Mesenchymal stem cell (in vitro differentiated cells and primary cell): Measurements from ENCODE around the gene KRTAP13-4.

ENCODE experiments used
- DNase-seq: peaks from one replicate; pipeline ENCODE4 v3.0.0-alpha.2; 2013
- H2AFZ ChIP-seq: one replicate; pipeline ENCODE4 v1.6.1; 2013; ENCODE audit warnings: low read depth, mild to moderate bottlenecking, control low read depth, inconsistent platforms, low read length, moderate library complexity
- H2AK5ac ChIP-seq: 2 replicates; pipeline ENCODE4 v1.6.1; 2013; ENCODE audit warnings: low read length, moderate library complexity, mild to moderate bottlenecking, inconsistent platforms; ENCODE audit not compliant: severe bottlenecking
- H2BK120ac ChIP-seq: one replicate; pipeline ENCODE4 v1.6.1; 2013; ENCODE audit warnings: low read depth, mild to moderate bottlenecking, inconsistent platforms, low read length, moderate library complexity
- H2BK12ac ChIP-seq, 2 experiments: one replicate each; pipeline ENCODE4 v1.6.1; 2013; ENCODE audit warnings: inconsistent platforms in 2 of 2, low read length in 2 of 2, mild to moderate bottlenecking in 2 of 2, moderate library complexity in 2 of 2, control low read depth in 1 of 2
- H2BK15ac ChIP-seq: one replicate; pipeline ENCODE4 v1.6.1; 2013; ENCODE audit warnings: mild to moderate bottlenecking, low read depth, inconsistent platforms; ENCODE audit not compliant: poor library complexity, severe bottlenecking
- H2BK5ac ChIP-seq: 2 replicates; pipeline ENCODE4 v1.6.1; 2013; ENCODE audit warnings: low read depth, mild to moderate bottlenecking, low read length, control low read depth, inconsistent platforms; ENCODE audit not compliant: poor library complexity, severe bottlenecking
- H3K14ac ChIP-seq, 2 experiments: one replicate each; pipeline ENCODE4 v1.6.1; 2013; ENCODE audit warnings: inconsistent platforms in 2 of 2, low read length in 2 of 2, control low read depth in 1 of 2, mild to moderate bottlenecking in 1 of 2, moderate library complexity in 1 of 2
- H3K18ac ChIP-seq, 2 experiments: one replicate each; pipeline ENCODE4 v1.6.1; 2013; ENCODE audit warnings: inconsistent platforms in 2 of 2, low read length in 2 of 2, control low read depth in 1 of 2, low read depth in 1 of 2, mild to moderate bottlenecking in 1 of 2
- H3K23ac ChIP-seq, 2 experiments: one replicate each; pipeline ENCODE4 v1.6.1; 2013; ENCODE audit warnings: inconsistent platforms in 2 of 2, low read length in 2 of 2, mild to moderate bottlenecking in 2 of 2, moderate library complexity in 2 of 2, control low read depth in 1 of 2
- H3K27ac ChIP-seq: 2 replicates; pipeline ENCODE4 v1.5.1; 2013; ENCODE audit warnings: mild to moderate bottlenecking, moderate library complexity, low read length, control low read depth, inconsistent platforms; ENCODE audit not compliant: poor library complexity, severe bottlenecking
- H3K27me3 ChIP-seq, 2 experiments: 2 replicates each; pipeline versions ENCODE4 v1.6.1 to v1.7.0; 2013; ENCODE audit warnings: low read length in 2 of 2, mild to moderate bottlenecking in 2 of 2, moderate library complexity in 2 of 2, control low read depth in 1 of 2, inconsistent platforms in 1 of 2; ENCODE audit not compliant: control insufficient read depth in 1 of 2, insufficient read depth in 1 of 2
- H3K36me3 ChIP-seq, 2 experiments: 2 replicates each; pipeline versions ENCODE4 v1.6.1 to v1.7.0; 2013; ENCODE audit warnings: low read length in 2 of 2, control low read depth in 1 of 2, inconsistent platforms in 1 of 2, low read depth in 1 of 2, mild to moderate bottlenecking in 1 of 2; ENCODE audit not compliant: insufficient read depth in 2 of 2, control insufficient read depth in 1 of 2
- H3K4ac ChIP-seq, 2 experiments: one replicate each; pipeline ENCODE4 v1.6.1; 2013; ENCODE audit warnings: inconsistent platforms in 2 of 2, low read length in 2 of 2, mild to moderate bottlenecking in 2 of 2, moderate library complexity in 2 of 2, control low read depth in 1 of 2, low read depth in 1 of 2
- H3K4me1 ChIP-seq: 2 replicates; pipeline ENCODE4 v1.6.1; 2013; ENCODE audit warnings: low read depth, low read length, control low read depth; ENCODE audit not compliant: control insufficient read depth, insufficient read depth
- H3K4me2 ChIP-seq: 2 replicates; pipeline ENCODE4 v1.6.1; 2013; ENCODE audit warnings: low read length, mild to moderate bottlenecking, inconsistent platforms; ENCODE audit not compliant: poor library complexity, severe bottlenecking
- H3K4me3 ChIP-seq, 2 experiments: 2 replicates each; pipeline versions ENCODE4 v1.5.1 to v1.7.0; 2013; ENCODE audit warnings: low read length in 2 of 2, mild to moderate bottlenecking in 2 of 2, control low read depth in 1 of 2, low read depth in 1 of 2; ENCODE audit not compliant: insufficient read depth in 1 of 2
- H3K79me1 ChIP-seq: replicated peaks from 2 replicates; pipeline ENCODE4 v1.6.1; 2013; ENCODE audit warnings: mild to moderate bottlenecking, control low read depth, low read length, inconsistent platforms; ENCODE audit not compliant: poor library complexity, severe bottlenecking
- H3K9ac ChIP-seq: 2 replicates; pipeline ENCODE4 v1.7.0; 2013; ENCODE audit warnings: mild to moderate bottlenecking, low read length, moderate library complexity
- H3K9me3 ChIP-seq: 2 replicates; pipeline ENCODE4 v1.7.0; 2013; ENCODE audit warnings: mild to moderate bottlenecking, low read length; ENCODE audit not compliant: control insufficient read depth
- H4K8ac ChIP-seq: one replicate; pipeline ENCODE4 v1.6.1; 2013; ENCODE audit warnings: inconsistent platforms, mild to moderate bottlenecking, low read length, moderate library complexity
- H4K91ac ChIP-seq: one replicate; pipeline ENCODE4 v1.6.1; 2013; ENCODE audit warnings: mild to moderate bottlenecking, low read length, inconsistent platforms
- whole genome bisulfite sequencing: methylation state at CpG from one replicate; pipeline ENCODE4 v1.1.7; 2013; ENCODE audit warnings: mixed read lengths; 5-methylcytosine and 5-hydroxymethylcytosine counted together

Gene KRTAP13-4

DNA sequence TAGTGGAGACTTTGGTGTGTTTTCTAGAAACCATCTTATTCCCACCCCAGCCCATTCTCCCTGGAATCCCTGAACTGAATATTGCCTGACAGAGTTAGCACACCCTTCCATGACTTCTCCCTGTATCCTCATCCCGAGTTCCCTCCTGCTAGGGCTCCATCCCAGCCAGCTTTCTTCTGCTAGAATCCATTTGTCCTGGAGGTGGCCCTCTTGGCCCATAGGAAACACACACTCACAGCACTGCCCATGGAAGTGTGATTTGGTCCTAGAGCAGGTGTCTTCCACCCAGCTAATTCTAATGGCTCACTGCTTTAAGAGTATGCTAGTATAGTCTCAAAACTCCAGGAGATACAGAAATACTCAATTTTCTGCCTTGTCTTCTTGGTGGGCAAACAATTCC lies 14.2 kb downstream of the KRTAP13-4 start:
- H3K9ac ChIP-seq, result no peak overlapping the region
- H4K8ac ChIP-seq, result no peak overlapping the region
- DNase-seq, result no peak
- no peak overlapping the region for H2AK5ac ChIP-seq
- no peak overlapping the region for H3K4me2 ChIP-seq
- H3K79me1 ChIP-seq, result no peaks in the 10 kb centered on the region
- H2BK12ac ChIP-seq, result no peak overlapping the region
- H2BK120ac ChIP-seq, result no peak overlapping the region
- H3K14ac ChIP-seq, result no peak overlapping the region
- H4K91ac ChIP-seq, result no peak overlapping the region
- no peaks in the 10 kb centered on the region for H3K9me3 ChIP-seq
- no peak overlapping the region for H3K4me3 ChIP-seq
- no peak overlapping the region for H3K4ac ChIP-seq
- no peak overlapping the region for H3K23ac ChIP-seq
- no peaks in the 10 kb centered on the region for H3K4me1 ChIP-seq
- no peak overlapping the region for H2BK5ac ChIP-seq
- H2AFZ ChIP-seq, result no peak overlapping the region
- no peak overlapping the region for H2BK15ac ChIP-seq
- 0% methylated on average over 1 of the region's 1 CpG for WGBS
- no peak overlapping the region for H3K27ac ChIP-seq
- H3K27me3 ChIP-seq, result no peaks in the 10 kb centered on the region
- H3K36me3 ChIP-seq, result no peaks in the 10 kb centered on the region
- no peak overlapping the region for H3K18ac ChIP-seq

DNA sequence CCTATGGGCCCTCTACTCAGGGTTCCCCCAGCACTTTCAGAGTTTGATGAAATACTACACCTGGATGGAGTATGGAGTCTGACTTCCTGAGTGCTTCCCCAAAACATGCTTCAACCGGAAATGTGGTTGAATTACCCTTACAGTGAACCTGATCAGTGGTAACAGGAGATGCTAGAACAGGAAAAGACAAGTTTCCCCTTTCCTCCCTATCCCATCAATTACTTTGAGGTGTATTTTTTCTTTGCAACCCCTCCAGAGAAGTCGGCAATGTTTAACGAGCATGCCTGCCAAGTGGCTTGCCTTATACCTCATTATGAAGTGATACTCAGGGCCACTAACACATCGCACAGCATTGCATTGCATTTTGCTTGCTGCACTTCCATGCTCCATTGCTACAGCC lies 17.0 kb downstream of the KRTAP13-4 start:
- H3K4me3 ChIP-seq, result no peak overlapping the region
- no peak overlapping the region for H2AK5ac ChIP-seq
- H3K18ac ChIP-seq, result no peak overlapping the region
- H2BK12ac ChIP-seq, result no peak overlapping the region
- H3K9me3 ChIP-seq, result no peaks in the 10 kb centered on the region
- H3K27me3 ChIP-seq, result no peaks in the 10 kb centered on the region
- no peak overlapping the region for H4K91ac ChIP-seq
- H2AFZ ChIP-seq, result no peak overlapping the region
- no peaks in the 10 kb centered on the region for H3K36me3 ChIP-seq
- no peaks in the 10 kb centered on the region for H3K4me1 ChIP-seq
- no peak for DNase-seq
- H3K79me1 ChIP-seq, result no peaks in the 10 kb centered on the region
- no peak overlapping the region for H3K23ac ChIP-seq
- H3K4me2 ChIP-seq, result no peak overlapping the region
- H3K27ac ChIP-seq, result no peak overlapping the region
- H4K8ac ChIP-seq, result no peak overlapping the region
- H3K4ac ChIP-seq, result no peak overlapping the region
- H3K9ac ChIP-seq, result no peak overlapping the region
- H2BK5ac ChIP-seq, result no peak overlapping the region
- WGBS, result 53% methylated on average over 4 of the region's 4 CpGs
- no peak overlapping the region for H3K14ac ChIP-seq
- no peak overlapping the region for H2BK15ac ChIP-seq
- no peak overlapping the region for H2BK120ac ChIP-seq

DNA sequence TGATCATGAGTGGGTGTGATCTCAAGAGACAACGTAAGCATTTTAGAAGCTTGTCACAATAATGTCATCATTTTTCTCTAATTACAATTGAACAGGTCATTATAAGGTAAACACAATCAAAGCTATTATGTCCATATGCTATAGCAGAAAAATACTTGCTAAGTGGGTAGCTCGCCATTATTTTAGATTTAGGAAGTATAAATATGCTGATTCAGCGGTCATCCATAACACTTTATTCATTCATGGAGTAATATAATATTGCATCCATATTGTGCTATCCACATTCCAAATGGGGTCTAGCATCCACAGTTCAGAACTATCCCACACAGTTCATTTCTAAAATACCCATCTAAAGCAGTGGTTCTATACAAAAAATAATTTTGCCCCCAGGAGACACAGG lies 18.5 kb downstream of the KRTAP13-4 start:
- Histone ChIP-seq H3K79me1 (no peaks in the 10 kb centered on the region), H3K9ac (no peak overlapping the region), H4K8ac (no peak overlapping the region), H3K4me3 (no peak overlapping the region), H2BK12ac (no peak overlapping the region), H3K4ac (no peak overlapping the region), H3K14ac (no peak overlapping the region), H3K27me3 (no peaks in the 10 kb centered on the region), H2BK5ac (no peak overlapping the region), H3K36me3 (no peaks in the 10 kb centered on the region), H2BK120ac (no peak overlapping the region), H2BK15ac (no peak overlapping the region), H3K4me2 (no peak overlapping the region), H3K4me1 (no peaks in the 10 kb centered on the region), H2AFZ (no peak overlapping the region), H3K9me3 (no peaks in the 10 kb centered on the region), H3K18ac (no peak overlapping the region), H2AK5ac (no peak overlapping the region), H3K27ac (no peak overlapping the region), H4K91ac (no peak overlapping the region), H3K23ac (no peak overlapping the region)
- no peak for DNase-seq
- no CpG with 5 or more reads among the region's 3 CpGs for WGBS

DNA sequence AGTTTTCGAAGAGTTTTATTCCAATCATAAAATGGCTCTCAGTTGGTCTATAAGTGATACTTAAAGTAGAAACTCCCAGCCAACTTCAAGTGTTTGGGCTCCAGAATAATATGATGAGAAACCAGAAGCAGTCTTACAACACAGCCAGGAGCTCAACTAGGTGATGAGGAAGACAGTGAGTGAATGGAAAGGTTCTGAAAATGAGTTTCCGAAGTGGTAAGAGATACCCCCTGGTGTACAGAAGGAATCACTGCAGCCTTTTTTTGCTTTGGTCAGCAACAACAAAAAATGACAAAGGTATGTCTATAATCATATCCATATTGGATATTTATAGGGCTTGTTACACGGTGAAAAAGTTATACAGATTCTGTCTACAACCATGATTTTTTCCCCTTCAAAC lies 33.7 kb downstream of the KRTAP13-4 start:
- Histone ChIP-seq H3K4me3 (no peak overlapping the region), H3K27me3 (no peaks in the 10 kb centered on the region), H3K4ac (no peak overlapping the region), H3K14ac (no peak overlapping the region), H3K9me3 (no peaks in the 10 kb centered on the region), H3K4me2 (no peak overlapping the region), H3K23ac (no peak overlapping the region), H2BK12ac (no peak overlapping the region), H2AK5ac (no peak overlapping the region), H2BK15ac (no peak overlapping the region), H3K18ac (no peak overlapping the region), H3K27ac (no peak overlapping the region), H4K8ac (no peak overlapping the region), H3K4me1 (no peaks in the 10 kb centered on the region), H3K79me1 (no peaks in the 10 kb centered on the region), H3K9ac (no peak overlapping the region), H2BK120ac (no peak overlapping the region), H2AFZ (no peak overlapping the region), H3K36me3 (no peaks in the 10 kb centered on the region), H4K91ac (no peak overlapping the region), H2BK5ac (no peak overlapping the region)
- 40% methylated on average over 1 of the region's 3 CpGs for WGBS
- DNase-seq, result no peak
